RWPE2 (cell line): ENCODE data around the gene CACNB2.
A peak's percentile ranks its signal among the peaks of the same experiment; 100 is the strongest.

Experiments
- ATAC-seq: fragments of 200-7000 bp; cut with Tn5 transposase; 3 replicates; pipeline ENCODE4 v1.9.1; 2021; ENCODE audit warnings: low read depth
- DNase-seq: peaks from one replicate; pipeline ENCODE4 v3.0.0-alpha.2; 2020; ENCODE audit warnings: low spot score
- H3K27ac ChIP-seq: fragments of 450-650 bp; 2 replicates; pipeline ENCODE4 v1.5.1; 2017; ENCODE audit warnings: mild to moderate bottlenecking; ENCODE audit not compliant: poor library complexity, severe bottlenecking
- H3K27me3 ChIP-seq: fragments of 250-450 bp; sonication (Bioruptor Pico); 2 replicates; pipeline ENCODE4 v1.5.1; 2021; ENCODE audit warnings: mild to moderate bottlenecking, moderate library complexity; ENCODE audit not compliant: insufficient read depth, poor library complexity, severe bottlenecking
- H3K36me3 ChIP-seq: fragments of 250-450 bp; sonication (Bioruptor Pico); 2 replicates; pipeline ENCODE4 v1.5.1; 2020; ENCODE audit warnings: low read depth, mild to moderate bottlenecking, moderate library complexity
- H3K4me1 ChIP-seq: fragments of 250-450 bp; sonication (Bioruptor Pico); 2 replicates; pipeline ENCODE4 v1.5.1; 2021; ENCODE audit warnings: mild to moderate bottlenecking, moderate library complexity; ENCODE audit not compliant: insufficient read depth, poor library complexity, severe bottlenecking
- H3K4me3 ChIP-seq: fragments of 250-450 bp; sonication (Bioruptor Pico); 2 replicates; pipeline ENCODE4 v1.5.1; 2021; ENCODE audit warnings: mild to moderate bottlenecking, moderate library complexity; ENCODE audit not compliant: severe bottlenecking
- H3K9me3 ChIP-seq: fragments of 250-450 bp; sonication (Bioruptor Pico); 2 replicates; pipeline ENCODE4 v1.5.1; 2021; ENCODE audit warnings: mild to moderate bottlenecking, moderate library complexity; ENCODE audit not compliant: severe bottlenecking
- TF ChIP-seq, protein P1 (sequence below): fragments of 450-650 bp; IDR thresholded peaks from one replicate; pipeline ENCODE4 v1.5.1; 2017; ENCODE audit warnings: mild to moderate bottlenecking, moderate library complexity; ENCODE audit not compliant: poor library complexity, severe bottlenecking

Gene CACNB2

DNA sequence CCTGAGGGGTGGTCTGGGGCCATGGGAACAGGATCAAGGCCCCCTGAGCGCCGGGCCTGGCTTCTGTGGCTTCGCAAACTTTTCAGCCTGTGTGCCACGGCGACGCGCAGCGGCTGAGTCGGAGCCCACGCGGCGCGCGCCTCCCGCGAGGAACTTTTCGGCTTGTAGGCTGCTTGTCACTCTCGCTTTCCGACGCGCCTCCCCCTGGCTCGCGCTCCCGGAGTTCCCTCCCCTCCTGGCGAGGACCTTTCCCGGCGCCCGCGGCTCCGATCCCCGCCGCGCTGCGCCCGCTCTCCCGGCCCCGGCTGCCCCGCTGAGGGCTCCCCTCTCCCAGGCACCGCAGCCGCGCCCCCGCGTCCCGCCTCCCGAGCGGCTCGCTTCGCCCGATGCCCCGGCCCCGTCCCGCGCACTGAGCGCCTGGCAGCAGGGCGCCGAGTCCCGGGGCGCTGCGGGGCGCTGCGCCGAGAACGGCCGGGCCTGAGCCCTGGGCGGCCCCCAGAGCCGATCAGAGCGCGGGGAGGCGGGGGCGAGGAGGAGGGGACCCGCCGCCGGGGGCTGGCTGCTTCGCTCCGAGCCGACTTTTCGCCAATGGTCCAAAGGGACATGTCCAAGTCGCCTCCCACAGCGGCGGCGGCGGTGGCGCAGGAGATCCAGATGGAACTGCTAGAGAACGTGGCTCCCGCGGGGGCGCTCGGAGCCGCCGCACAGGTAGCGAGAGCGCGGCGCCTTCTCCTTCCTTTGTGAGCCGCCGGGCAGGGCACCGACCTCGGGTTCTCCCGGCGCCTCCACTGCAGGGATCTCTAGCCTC is at the start of gene CACNB2:
Gene CACNB2 (plus strand): TSS at position 276 of the 808 bp plus-strand sequence.
- peaks cover 34% of the 10 kb centered on the region for H3K27me3 ChIP-seq
- DNase-seq (peak; percentile 69), ATAC-seq (peak; percentile 75)
- H3K36me3 ChIP-seq: no peaks in the 10 kb centered on the region
- no peak within 1 kb of the TSS for H3K27ac ChIP-seq
- TF ChIP-seq, protein P1, sequence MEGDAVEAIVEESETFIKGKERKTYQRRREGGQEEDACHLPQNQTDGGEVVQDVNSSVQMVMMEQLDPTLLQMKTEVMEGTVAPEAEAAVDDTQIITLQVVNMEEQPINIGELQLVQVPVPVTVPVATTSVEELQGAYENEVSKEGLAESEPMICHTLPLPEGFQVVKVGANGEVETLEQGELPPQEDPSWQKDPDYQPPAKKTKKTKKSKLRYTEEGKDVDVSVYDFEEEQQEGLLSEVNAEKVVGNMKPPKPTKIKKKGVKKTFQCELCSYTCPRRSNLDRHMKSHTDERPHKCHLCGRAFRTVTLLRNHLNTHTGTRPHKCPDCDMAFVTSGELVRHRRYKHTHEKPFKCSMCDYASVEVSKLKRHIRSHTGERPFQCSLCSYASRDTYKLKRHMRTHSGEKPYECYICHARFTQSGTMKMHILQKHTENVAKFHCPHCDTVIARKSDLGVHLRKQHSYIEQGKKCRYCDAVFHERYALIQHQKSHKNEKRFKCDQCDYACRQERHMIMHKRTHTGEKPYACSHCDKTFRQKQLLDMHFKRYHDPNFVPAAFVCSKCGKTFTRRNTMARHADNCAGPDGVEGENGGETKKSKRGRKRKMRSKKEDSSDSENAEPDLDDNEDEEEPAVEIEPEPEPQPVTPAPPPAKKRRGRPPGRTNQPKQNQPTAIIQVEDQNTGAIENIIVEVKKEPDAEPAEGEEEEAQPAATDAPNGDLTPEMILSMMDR: peak; percentile 18
- no peaks in the 10 kb centered on the region for H3K9me3 ChIP-seq
- peak within 1 kb of the TSS; percentile 38 for H3K4me3 ChIP-seq
- no peaks in the 10 kb centered on the region for H3K4me1 ChIP-seq

DNA sequence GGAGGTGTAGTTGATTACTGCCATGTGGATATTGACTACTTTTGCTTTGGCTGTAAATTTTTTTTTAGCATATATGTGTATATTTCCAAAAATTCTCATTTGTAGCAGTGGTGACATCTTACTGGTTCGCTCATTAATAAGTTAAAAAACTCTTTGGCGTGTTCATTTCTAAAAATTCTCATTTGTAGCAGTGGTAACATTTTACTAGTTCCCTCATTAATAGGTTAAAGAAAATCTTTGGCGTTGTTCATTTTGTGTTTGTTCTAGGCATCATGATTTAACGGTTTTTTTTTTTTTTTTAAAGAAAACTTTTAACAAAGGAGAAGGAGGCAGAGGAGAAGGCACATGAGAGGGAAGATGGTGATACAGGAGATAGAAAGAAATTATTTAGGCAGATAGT is 45.9 kb upstream of the CACNB2 start:
- no peak for DNase-seq
- ATAC-seq: no peak
- Histone ChIP-seq H3K4me1 (no peaks in the 10 kb centered on the region), H3K9me3 (no peaks in the 10 kb centered on the region), H3K36me3 (no peaks in the 10 kb centered on the region), H3K4me3 (no peak overlapping the region), H3K27ac (no peak overlapping the region), H3K27me3 (no peaks in the 10 kb centered on the region)
- TF ChIP-seq, protein P1: no peak

DNA sequence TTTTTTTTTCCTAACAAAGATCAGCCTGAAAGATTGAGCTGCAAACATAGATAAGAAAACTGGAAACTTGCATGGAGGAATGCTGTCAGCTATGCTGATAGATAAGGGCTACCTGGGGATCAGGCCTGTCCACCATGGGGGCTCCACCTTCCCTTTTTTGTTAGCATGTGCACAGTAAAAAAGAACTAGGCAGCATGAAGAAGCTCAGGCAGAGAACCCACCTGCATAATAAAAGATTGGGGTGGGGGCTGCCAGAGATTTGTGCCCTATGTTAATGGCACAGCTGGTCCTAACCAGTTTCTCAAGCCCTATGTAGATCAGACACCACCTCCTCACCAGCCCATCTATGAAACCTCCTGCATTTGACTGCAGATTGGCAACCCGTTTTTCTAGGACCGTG is 45.4 kb upstream of the CACNB2 start:
- H3K9me3 ChIP-seq: no peaks in the 10 kb centered on the region
- TF ChIP-seq, protein P1: no peak
- H3K27ac ChIP-seq: no peak overlapping the region
- no peak for DNase-seq
- H3K4me3 ChIP-seq: no peak overlapping the region
- no peaks in the 10 kb centered on the region for H3K4me1 ChIP-seq
- ATAC-seq: no peak
- H3K36me3 ChIP-seq: no peaks in the 10 kb centered on the region
- no peaks in the 10 kb centered on the region for H3K27me3 ChIP-seq

DNA sequence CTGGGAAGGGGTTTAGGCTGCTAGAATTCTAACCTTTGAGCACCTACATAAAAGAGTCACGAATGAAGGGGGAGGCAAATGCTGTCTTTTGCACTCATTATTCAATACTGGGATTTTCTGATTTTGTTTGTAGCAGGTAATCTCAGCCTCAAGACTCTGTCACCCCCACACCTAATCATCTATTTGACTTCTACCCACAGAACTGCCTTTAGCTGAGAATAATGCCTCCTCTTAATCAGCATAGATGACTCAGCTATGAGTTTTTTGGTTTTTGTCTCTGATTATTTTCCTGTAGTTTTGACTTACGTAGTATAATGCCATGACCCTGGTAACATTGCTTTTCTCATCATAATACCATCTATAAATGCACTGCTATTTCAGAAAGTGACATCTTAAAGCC is 42.7 kb upstream of the CACNB2 start:
- Histone ChIP-seq H3K4me3 (no peak overlapping the region), H3K27me3 (no peaks in the 10 kb centered on the region), H3K4me1 (no peaks in the 10 kb centered on the region), H3K36me3 (no peaks in the 10 kb centered on the region), H3K9me3 (no peaks in the 10 kb centered on the region), H3K27ac (no peak overlapping the region)
- no peak for DNase-seq
- TF ChIP-seq, protein P1: no peak
- peak; percentile 55; the same call in 1 of the 3 replicates for ATAC-seq

DNA sequence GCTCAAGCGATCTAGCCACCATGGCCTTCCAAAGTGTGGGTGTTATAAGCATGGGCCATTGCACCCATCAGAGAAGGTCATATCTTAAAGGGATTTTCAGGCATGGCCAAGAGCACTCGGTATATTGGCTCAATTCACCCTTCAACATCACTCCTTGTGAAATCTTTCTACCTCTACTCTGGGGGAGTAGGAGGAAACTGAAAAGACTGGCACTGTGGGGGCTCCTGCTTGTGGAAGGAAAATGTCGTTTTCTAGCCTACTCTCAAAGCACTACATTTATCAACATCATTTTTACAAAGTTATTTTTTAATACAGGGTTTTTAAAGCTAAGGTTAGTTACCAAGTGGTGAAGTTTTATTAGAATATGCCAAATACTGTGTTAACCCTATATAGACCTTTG is 42.0 kb upstream of the CACNB2 start:
- no peaks in the 10 kb centered on the region for H3K9me3 ChIP-seq
- ATAC-seq: no peak
- H3K27me3 ChIP-seq: no peaks in the 10 kb centered on the region
- no peak overlapping the region for H3K27ac ChIP-seq
- H3K36me3 ChIP-seq: no peaks in the 10 kb centered on the region
- TF ChIP-seq, protein P1: no peak
- H3K4me3 ChIP-seq: no peak overlapping the region
- H3K4me1 ChIP-seq: no peaks in the 10 kb centered on the region
- DNase-seq: no peak
